Activated CD4-positive, alpha-beta memory T cell treated with anti-CD3 and anti-CD28 coated beads for 36 hours (primary cell): Measurements from ENCODE around the gene GPC5. TPM values are rescaled to one million over a fixed set of nuclear protein-coding genes. Genes with fewer than 3 reads are reported as not detected.
"Not testable (repeated sequence)": the region's sequence is repeated elsewhere in the genome, so short reads cannot be mapped to it uniquely, and the experiment has no call there.

Experiments used
- CTCF ChIA-PET: fragments of 350-600 bp; sonication (Branson Sonifier 250); formaldehyde crosslinking; loops from one replicate; lab custom pipeline; 2021; ENCODE audit warnings: antibody characterized with exemption, inconsistent platforms; lab: Charles Lee
- POLR2A ChIA-PET: fragments of 350-600 bp; sonication (Branson Sonifier 250); formaldehyde crosslinking; loops from one replicate; lab custom pipeline; 2021; ENCODE audit warnings: antibody characterized with exemption; lab: Charles Lee
- DNase-seq: peaks from one replicate; pipeline ENCODE4 v3.0.0-alpha.2; 2020
- H3K27ac Mint-ChIP-seq: one replicate; pipeline ENCODE4 v1.8.0; 2021; ENCODE audit warnings: mixed read lengths
- H3K27me3 Mint-ChIP-seq: one replicate; pipeline ENCODE4 v1.8.0; 2021; ENCODE audit warnings: mixed read lengths
- H3K36me3 Mint-ChIP-seq: one replicate; pipeline ENCODE4 v1.8.0; 2021; ENCODE audit warnings: mixed read lengths
- H3K4me1 Mint-ChIP-seq: one replicate; pipeline ENCODE4 v1.8.0; 2021; ENCODE audit warnings: low read depth, mixed read lengths
- H3K4me3 Mint-ChIP-seq: one replicate; pipeline ENCODE4 v1.8.0; 2021; ENCODE audit warnings: mild to moderate bottlenecking, mixed read lengths
- H3K9me3 Mint-ChIP-seq: one replicate; pipeline ENCODE4 v1.8.0; 2021; ENCODE audit warnings: mixed read lengths
- intact Hi-C: fragments of 100-400 bp; cut with micrococcal nuclease; formaldehyde crosslinking; loops from one replicate; pipeline ENCODE4 v1.15.1; 2023
- total RNA-seq, 2 experiments: library from RNA; stranded (reverse); gene quantifications; one replicate each; pipeline ENCODE4 v1.2.3, GENCODE V29; 2021

GPC5 gene
- total RNA-seq, 2 experiments from 2014 or later, result 0.17 to 0.29 TPM

DNA sequence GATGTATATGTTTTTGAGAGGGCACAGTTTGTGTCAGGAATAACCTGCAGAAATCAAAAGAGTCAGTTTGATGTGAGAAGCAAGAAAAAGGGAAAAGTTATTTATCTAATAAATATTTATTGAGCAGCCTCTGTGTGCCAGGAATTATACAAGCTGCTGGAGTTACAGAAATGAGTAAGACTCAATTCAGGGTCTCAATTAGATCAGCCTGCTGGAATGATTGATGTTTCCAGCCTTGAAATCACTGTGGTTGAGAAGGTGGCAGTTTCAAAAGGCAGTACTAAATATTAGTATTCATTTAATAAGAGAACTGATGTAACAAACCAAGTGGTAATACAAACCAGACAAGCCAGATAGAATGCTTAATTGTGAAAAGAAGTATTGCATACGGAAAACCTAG, 1045.8 kb downstream of the GPC5 start:
- Mint-ChIP-seq H3K36me3 (no peaks in the 10 kb centered on the region), H3K9me3 (peaks cover 15% of the 10 kb centered on the region), H3K27me3 (no peaks in the 10 kb centered on the region), H3K4me3 (no peak overlapping the region), H3K27ac (no peak overlapping the region), H3K4me1 (no peaks in the 10 kb centered on the region)
- CTCF ChIA-PET, result no interaction called here
- no peak for DNase-seq
- POLR2A ChIA-PET, result no interaction called here
- intact Hi-C loops, result no loop called here

DNA sequence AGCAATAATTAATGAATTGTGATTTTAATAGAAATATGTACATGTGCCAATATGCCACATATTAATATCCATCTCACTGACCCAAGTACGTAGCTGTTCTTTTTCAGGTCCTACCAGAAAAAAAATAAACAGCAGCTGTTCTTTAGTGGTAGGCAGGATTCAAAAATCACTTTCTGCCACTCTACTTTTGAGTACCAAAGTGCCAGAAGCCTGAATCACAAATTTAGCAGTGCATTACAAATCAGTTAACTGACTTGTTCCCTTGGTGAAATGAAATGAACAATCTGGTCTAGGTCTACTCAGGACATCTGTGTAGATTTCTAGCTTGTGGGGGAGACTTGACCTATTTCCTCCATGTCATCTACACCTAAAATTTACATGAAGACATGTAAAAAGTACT, 1052.6 kb downstream of the GPC5 start:
- DNase-seq, result no peak
- intact Hi-C loops, result no loop called here
- ChIA-PET CTCF (no interaction called here), POLR2A (no interaction called here)
- Mint-ChIP-seq H3K27ac (no peak overlapping the region), H3K4me3 (no peak overlapping the region), H3K4me1 (no peaks in the 10 kb centered on the region), H3K9me3 (peaks cover 7% of the 10 kb centered on the region), H3K27me3 (no peaks in the 10 kb centered on the region), H3K36me3 (no peaks in the 10 kb centered on the region)

DNA sequence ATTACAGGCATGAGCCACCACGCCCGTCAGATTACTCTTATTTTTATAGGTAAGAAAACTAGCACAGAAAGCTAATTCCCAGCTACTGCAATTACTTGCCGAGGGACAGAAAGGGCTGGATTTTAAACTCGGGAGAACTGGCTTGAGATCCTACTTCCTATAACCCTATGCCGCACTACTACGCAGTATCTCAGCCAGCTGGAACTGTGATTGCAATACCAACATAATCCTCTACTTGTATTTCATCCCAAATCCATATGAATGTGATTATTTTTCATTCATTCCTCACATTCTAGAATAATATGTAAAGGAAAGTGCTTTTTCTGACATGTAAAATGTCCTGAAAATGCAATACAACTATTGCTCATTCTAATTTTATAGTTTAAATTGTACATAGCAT, 1054.4 kb downstream of the GPC5 start:
- H3K27ac Mint-ChIP-seq, result no peak overlapping the region
- ChIA-PET POLR2A (no interaction called here), CTCF (no interaction called here)
- no peaks in the 10 kb centered on the region for H3K27me3 Mint-ChIP-seq
- H3K9me3 Mint-ChIP-seq, result no peaks in the 10 kb centered on the region
- intact Hi-C loops, result no loop called here
- no peaks in the 10 kb centered on the region for H3K4me1 Mint-ChIP-seq
- H3K4me3 Mint-ChIP-seq, result no peak overlapping the region
- no peak for DNase-seq
- H3K36me3 Mint-ChIP-seq, result no peaks in the 10 kb centered on the region

DNA sequence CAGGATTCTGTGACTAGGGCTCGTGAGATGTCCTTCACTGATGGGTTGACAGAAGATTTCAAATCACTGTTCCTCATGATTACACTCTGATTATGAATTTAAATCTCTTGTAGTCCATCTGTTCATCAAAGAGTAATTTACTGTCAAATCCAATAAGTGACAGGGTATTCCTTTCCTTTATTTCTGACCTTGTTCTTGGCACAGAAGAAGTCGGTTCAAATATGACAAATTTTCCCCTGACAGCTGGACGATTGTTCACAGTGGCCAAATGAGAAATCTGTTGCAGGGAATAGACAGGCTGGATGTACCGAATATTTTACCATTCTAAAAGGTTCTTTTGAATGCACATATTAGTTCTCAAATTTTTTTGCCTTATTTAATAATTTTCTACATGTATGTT, 1060.9 kb downstream of the GPC5 start:
- DNase-seq, result no peak
- POLR2A ChIA-PET, result no interaction called here
- Mint-ChIP-seq H3K9me3 (no peaks in the 10 kb centered on the region), H3K36me3 (no peaks in the 10 kb centered on the region), H3K27me3 (no peaks in the 10 kb centered on the region), H3K4me1 (no peaks in the 10 kb centered on the region), H3K27ac (no peak overlapping the region), H3K4me3 (no peak overlapping the region)
- intact Hi-C loops, result no loop called here
- CTCF ChIA-PET, result no interaction called here

DNA sequence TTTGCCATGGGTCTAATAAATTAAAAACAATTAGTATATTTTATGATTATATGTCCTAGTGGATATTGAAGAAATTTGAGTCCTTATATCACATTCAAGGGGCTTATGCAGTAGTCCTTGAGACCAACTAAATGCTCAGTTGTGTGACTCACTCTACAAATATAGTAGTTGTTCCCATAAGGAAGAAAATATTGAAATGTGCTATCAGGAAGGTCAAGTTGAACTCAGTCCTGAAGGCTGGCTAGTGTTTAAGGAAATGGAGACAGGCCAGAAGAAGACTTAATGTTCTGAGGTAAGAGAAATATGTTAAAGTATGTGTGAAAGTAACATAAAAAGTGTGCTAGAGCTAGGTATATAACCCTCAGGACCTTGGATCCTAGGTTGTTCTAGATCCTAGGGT, 1062.1 kb downstream of the GPC5 start:
- Mint-ChIP-seq H3K27me3 (no peaks in the 10 kb centered on the region), H3K36me3 (no peaks in the 10 kb centered on the region), H3K27ac (no peak overlapping the region), H3K4me1 (no peaks in the 10 kb centered on the region), H3K9me3 (no peaks in the 10 kb centered on the region), H3K4me3 (no peak overlapping the region)
- CTCF ChIA-PET, result no interaction called here
- POLR2A ChIA-PET, result no interaction called here
- intact Hi-C loops, result no loop called here
- DNase-seq, result no peak

DNA sequence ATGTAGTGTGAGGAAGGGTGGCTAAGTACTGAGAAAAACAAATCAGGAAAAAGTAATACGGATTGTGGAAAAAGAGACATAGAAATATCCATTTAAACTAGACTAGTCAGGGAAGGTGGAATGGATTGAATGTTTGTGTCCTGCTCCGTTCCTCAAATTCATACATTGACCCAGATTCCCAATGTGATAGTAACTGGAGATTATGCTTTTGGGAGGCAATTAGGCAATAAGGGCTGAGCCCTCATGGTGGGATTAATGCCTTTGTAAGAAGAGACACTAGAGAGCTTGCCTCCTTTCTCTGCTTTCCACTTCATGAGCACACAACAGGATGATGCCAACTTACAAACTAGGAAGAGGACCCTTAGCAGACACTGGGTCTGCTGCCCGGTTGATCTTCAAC, 1063.0 kb downstream of the GPC5 start:
- Mint-ChIP-seq H3K27ac (no peak overlapping the region), H3K9me3 (no peaks in the 10 kb centered on the region), H3K4me3 (no peak overlapping the region), H3K36me3 (no peaks in the 10 kb centered on the region), H3K4me1 (no peaks in the 10 kb centered on the region), H3K27me3 (no peaks in the 10 kb centered on the region)
- intact Hi-C loops, result no loop called here
- CTCF ChIA-PET, result no interaction called here
- DNase-seq, result no peak
- POLR2A ChIA-PET, result no interaction called here

DNA sequence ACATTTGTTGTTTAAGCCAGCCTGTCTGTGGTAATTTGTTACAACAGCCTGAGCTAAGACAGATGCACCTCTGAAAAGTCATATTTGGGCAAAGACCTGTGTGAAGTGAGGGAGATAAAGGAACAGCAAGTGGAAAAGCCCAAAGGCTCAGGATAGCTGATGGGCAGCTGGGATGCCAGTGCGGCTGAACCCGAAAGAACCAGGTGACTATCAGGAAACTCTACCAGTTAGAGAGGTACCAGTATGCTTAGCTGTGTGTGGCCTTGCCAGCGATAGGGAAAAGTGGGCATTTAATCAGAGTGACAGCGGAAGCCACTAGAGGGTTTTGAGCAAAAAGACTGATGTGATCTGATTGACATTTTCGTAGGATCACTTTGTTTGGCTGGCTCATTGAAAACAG, 1063.4 kb downstream of the GPC5 start:
- H3K9me3 Mint-ChIP-seq, result no peaks in the 10 kb centered on the region
- DNase-seq, result no peak
- POLR2A ChIA-PET, result no interaction called here
- no peaks in the 10 kb centered on the region for H3K27me3 Mint-ChIP-seq
- no peak overlapping the region for H3K4me3 Mint-ChIP-seq
- H3K4me1 Mint-ChIP-seq, result no peaks in the 10 kb centered on the region
- no peaks in the 10 kb centered on the region for H3K36me3 Mint-ChIP-seq
- intact Hi-C loops, result no loop called here
- H3K27ac Mint-ChIP-seq, result no peak overlapping the region
- CTCF ChIA-PET, result no interaction called here

DNA sequence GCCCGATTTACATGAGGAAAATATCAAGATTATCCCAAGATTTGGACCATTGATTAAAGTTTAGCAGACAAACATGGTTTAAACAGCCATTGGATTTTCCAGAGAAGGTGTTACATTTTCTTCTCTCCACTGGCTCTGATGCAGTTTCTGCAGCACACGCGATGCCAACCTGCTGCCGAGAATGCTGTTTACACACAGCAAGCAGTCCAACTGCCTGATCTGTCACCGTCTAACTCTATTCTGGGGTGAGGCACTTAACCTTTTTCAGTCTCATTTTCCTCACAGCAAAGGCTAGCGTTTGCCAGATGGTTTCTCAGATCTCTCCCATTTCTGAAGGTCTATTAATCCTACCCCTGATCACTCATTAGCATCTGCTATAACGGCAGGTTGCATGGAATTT, 1064.7 kb downstream of the GPC5 start:
- DNase-seq, result no peak

DNA sequence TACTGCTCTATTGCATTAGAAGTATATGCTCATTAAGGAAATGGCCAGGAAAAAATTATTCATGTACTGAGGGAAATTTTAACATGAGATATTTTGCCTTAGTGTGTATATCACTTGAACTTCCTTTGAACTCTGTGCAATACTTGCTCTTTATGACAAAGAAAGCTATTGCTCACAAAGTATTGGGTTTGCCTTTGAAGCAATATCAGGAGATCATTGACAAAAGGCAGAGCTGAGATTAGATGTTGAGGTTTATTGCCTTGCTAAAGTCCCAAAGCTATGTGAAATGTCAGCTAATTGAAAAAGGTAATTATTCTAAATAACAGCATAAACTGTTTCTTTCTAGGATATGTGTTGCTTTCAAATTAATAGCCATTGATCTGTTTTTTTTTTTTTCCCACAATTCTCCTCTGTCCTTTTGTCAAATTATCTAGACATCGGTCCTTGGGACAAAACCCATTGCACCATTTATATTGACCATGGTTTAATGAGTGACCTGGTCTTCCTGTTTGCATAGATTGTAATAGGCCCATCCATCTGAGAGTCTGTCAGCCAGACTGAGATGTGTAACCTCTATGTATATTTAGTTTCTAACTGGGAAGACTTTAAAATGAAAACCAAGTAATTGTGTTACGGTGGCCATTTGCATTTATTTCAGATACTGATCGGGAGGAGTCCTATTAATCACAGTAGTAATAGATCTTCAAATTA, 1075.5 kb downstream of the GPC5 start:
- Mint-ChIP-seq H3K4me1 (no peaks in the 10 kb centered on the region), H3K9me3 (peaks cover 3% of the 10 kb centered on the region), H3K36me3 (no peaks in the 10 kb centered on the region), H3K27ac (no peak overlapping the region), H3K27me3 (no peaks in the 10 kb centered on the region), H3K4me3 (no peak overlapping the region)
- POLR2A ChIA-PET, result no interaction called here
- CTCF ChIA-PET, result no interaction called here
- DNase-seq, result no peak
- intact Hi-C loops, result no loop called here

More for the DNA sequence above, 1064.7 kb downstream of the GPC5 start:
- intact Hi-C loops, result no loop called here
- ChIA-PET POLR2A (no interaction called here), CTCF (no interaction called here)
- H3K36me3 Mint-ChIP-seq, result no peaks in the 10 kb centered on the region
- H3K4me3 Mint-ChIP-seq, result no peak overlapping the region
- no peaks in the 10 kb centered on the region for H3K4me1 Mint-ChIP-seq
- H3K9me3 Mint-ChIP-seq, result no peaks in the 10 kb centered on the region
- no peak overlapping the region for H3K27ac Mint-ChIP-seq
- H3K27me3 Mint-ChIP-seq, result no peaks in the 10 kb centered on the region

DNA sequence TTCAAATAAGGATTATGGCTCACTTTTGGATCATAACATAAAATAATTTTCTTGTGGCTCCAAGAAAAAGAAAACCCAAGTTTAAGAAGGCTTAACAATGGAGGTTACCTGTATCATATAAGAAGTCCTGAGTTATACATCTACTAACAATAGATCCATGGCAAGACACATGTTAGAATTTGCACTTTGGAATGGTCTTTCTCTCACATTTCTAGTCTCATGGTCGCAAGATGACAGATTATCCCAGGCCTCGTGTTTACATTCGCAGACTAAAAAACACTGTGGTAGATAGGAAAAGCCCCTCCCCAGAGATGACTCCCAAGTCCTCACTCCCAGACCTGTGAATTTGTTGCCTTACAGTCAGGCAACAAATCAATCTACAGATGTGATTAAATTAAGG, 1082.0 kb downstream of the GPC5 start:
- no peaks in the 10 kb centered on the region for H3K4me1 Mint-ChIP-seq
- peaks cover 11% of the 10 kb centered on the region for H3K9me3 Mint-ChIP-seq
- no peak overlapping the region for H3K27ac Mint-ChIP-seq
- intact Hi-C loops, result no loop called here
- no peaks in the 10 kb centered on the region for H3K36me3 Mint-ChIP-seq
- DNase-seq, result no peak
- ChIA-PET CTCF (no interaction called here), POLR2A (no interaction called here)
- H3K4me3 Mint-ChIP-seq, result no peak overlapping the region
- no peaks in the 10 kb centered on the region for H3K27me3 Mint-ChIP-seq

DNA sequence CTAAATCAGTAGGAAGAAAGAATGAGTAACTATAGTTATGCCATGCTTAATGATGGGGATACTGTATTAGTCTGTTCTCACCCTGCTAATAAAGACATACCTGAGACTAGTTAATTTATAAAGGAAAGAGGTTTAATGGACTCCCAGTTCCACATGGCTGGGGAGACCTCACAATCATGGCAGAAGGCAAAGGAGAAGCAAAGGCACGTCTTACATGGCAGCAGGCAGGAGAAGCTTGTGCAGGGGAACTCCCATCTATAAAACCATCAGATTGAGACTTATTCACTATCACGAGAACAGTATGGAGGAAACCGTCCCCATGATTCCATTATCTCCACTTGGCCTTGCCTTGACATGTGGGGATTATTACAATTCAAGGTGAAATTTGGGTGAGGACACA, 1084.4 kb downstream of the GPC5 start:
- CTCF ChIA-PET, H3K27me3 Mint-ChIP-seq, H3K4me1 Mint-ChIP-seq, H3K36me3 Mint-ChIP-seq, intact Hi-C loops, H3K4me3 Mint-ChIP-seq, DNase-seq, POLR2A ChIA-PET, H3K27ac Mint-ChIP-seq: not testable (repeated sequence)
- H3K9me3 Mint-ChIP-seq, result peaks cover 11% of the 10 kb centered on the region

DNA sequence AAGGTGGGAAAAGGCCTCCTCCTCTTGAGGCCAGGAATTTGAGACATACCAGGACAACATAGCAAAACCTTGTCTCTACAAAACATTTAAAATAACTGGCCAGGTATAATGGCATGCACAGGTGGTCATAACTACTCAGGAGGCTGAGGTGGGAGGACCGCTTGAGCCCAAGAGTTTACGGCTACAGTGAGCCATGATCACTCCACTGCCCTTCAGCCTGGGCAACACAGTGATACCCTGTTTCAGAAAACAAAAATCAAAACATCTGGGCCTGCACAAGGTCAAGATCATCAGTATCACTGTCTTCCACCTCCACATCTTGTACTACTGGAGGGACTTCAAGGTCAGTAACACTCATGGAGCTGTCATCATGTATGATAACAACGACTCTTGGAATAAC, 1085.5 kb downstream of the GPC5 start:
- Mint-ChIP-seq H3K4me1 (no peaks in the 10 kb centered on the region), H3K27ac (no peak overlapping the region), H3K36me3 (no peaks in the 10 kb centered on the region), H3K27me3 (no peaks in the 10 kb centered on the region), H3K4me3 (no peak overlapping the region), H3K9me3 (peaks cover 11% of the 10 kb centered on the region)
- POLR2A ChIA-PET, result no interaction called here
- CTCF ChIA-PET, result no interaction called here
- intact Hi-C loops, result no loop called here
- no peak for DNase-seq

DNA sequence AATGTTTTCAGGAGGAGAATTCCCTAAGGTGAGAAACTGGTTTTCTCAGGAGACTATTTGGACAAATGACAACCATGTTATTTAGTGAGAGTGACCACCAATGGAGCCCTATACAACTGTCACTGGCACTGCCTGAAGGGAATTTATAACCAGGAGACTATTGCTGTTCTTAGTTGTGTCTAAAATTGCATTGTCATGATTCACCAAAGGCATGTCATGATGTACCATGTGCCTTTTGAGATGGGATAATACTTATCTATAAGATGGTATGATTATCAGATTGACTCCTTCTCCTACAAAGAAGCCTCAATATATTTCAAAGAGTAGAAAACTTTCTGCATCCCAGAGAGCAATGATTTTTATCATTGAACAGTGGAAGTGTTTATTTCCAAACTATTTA, 1088.8 kb downstream of the GPC5 start:
- POLR2A ChIA-PET, result no interaction called here
- intact Hi-C loops, result no loop called here
- Mint-ChIP-seq H3K4me3 (no peak overlapping the region), H3K36me3 (no peaks in the 10 kb centered on the region), H3K4me1 (no peaks in the 10 kb centered on the region), H3K9me3 (peaks cover 6% of the 10 kb centered on the region), H3K27me3 (no peaks in the 10 kb centered on the region), H3K27ac (no peak overlapping the region)
- CTCF ChIA-PET, result no interaction called here
- no peak for DNase-seq
